H1 (cell line): ENCODE results near the gene NEGR1. TPM values are rescaled to one million over a fixed set of nuclear protein-coding genes. Genes with fewer than 3 reads are reported as not detected.

ENCODE experiments used
- SIX5 ChIP-seq: IDR thresholded peaks from 2 replicates; pipeline ENCODE4 v1.6.1; 2011; ENCODE audit warnings: mild to moderate bottlenecking, low read depth, low read length
- polyA plus RNA-seq, 7 experiments: library from polyadenylated mRNA; depleted of rRNA in 3 of 7; stranded (reverse) in 5 of 7; unstranded in 2 of 7; fragments of >200 nt in 5 of 7; fragments of 200-250 nt in 2 of 7; gene quantifications; 1 replicate in 5 of 7; 2 replicates in 1 of 7; 4 replicates in 1 of 7; pipeline versions ENCODE4 v1.2.1 to v1.2.3, GENCODE V29; 2011 to 2013; ENCODE audit warnings: missing spikeins in 2 of 7, mixed read lengths in 2 of 7
- total RNA-seq: library from RNA; stranded (reverse); fragmentation: NEBNext Ultra II Directional; extraction: Animal tissue kit (Norgen Biotek cat#: 25700); gene quantifications from 2 replicates; pipeline ENCODE4 v1.2.1, GENCODE V29; 2021

The NEGR1 gene
- total and polyA plus RNA-seq, 2 of the 8 experiments (the other 6 are each of a cell fraction or from before 2014, with no cell fraction given) = 0.71 to 1.3 TPM

GRCh38 chr1:71461416-71461815, 820.9 kb downstream of the NEGR1 start (continued):
- TF ChIP-seq SIX5 = no peak
